Astrocyte of the cerebellum (primary cell): ENCODE data around the gene SCARB2.

Experiments used
- DNase-seq: peaks from one replicate; pipeline ENCODE4 v3.0.0-alpha.2; 2011; ENCODE audit warnings: low read depth
- H3K4me3 ChIP-seq: 2 replicates; pipeline ENCODE4 v1.5.1; 2011; ENCODE audit warnings: mild to moderate bottlenecking, low read depth, low read length, moderate library complexity
- CTCF ChIP-seq: IDR thresholded peaks from 2 replicates; pipeline ENCODE4 v1.5.1; 2012; ENCODE audit warnings: low read length, low read depth, moderate library complexity, mild to moderate bottlenecking; ENCODE audit errors: missing control alignments
- in situ Hi-C: cut with HindIII; loops from 2 replicates; pipeline ENCODE4 v1.10.0; 2017; ENCODE audit warnings: low sequenced_read_pairs

The SCARB2 gene

GRCh38 chr4:76177709-76178108 is 35.9 kb downstream of the SCARB2 start:
- H3K4me3 ChIP-seq, result no peak overlapping the region
- TF ChIP-seq CTCF, result no peak
- in situ Hi-C loops, result no loop called here
- DNase-seq, result no peak

- H3K4me3 ChIP-seq, result no peak overlapping the region
- in situ Hi-C loops, result no loop called here
- TF ChIP-seq CTCF, result no peak
- no peak for DNase-seq
Observed at GRCh38 chr4:76175336-76175735, 38.3 kb downstream of the SCARB2 start.

GRCh38 chr4:76174216-76174615 is 39.4 kb downstream of the SCARB2 start:
- in situ Hi-C loops, result no loop called here
- DNase-seq, result no peak
- TF ChIP-seq CTCF, result no peak
- H3K4me3 ChIP-seq, result no peak overlapping the region

GRCh38 chr4:76168688-76169087 is 44.9 kb downstream of the SCARB2 start:
- H3K4me3 ChIP-seq, result no peak overlapping the region
- no peak for TF ChIP-seq CTCF
- in situ Hi-C loops, result no loop called here
- no peak for DNase-seq

GRCh38 chr4:76166480-76166879 is 47.1 kb downstream of the SCARB2 start:
- no peak for TF ChIP-seq CTCF
- H3K4me3 ChIP-seq, result no peak overlapping the region
- in situ Hi-C loops, result no loop called here
- DNase-seq, result no peak

- no peak for TF ChIP-seq CTCF
- H3K4me3 ChIP-seq, result no peak overlapping the region
- in situ Hi-C loops, result no loop called here
- no peak for DNase-seq
Observed at GRCh38 chr4:76160355-76160754, 53.3 kb downstream of the SCARB2 start.

GRCh38 chr4:76156635-76157034 is 57.0 kb downstream of the SCARB2 start:
- TF ChIP-seq CTCF, result no peak
- no peak overlapping the region for H3K4me3 ChIP-seq
- no peak for DNase-seq
- in situ Hi-C loops, result no loop called here
